GM21723 (cell line): ENCODE results near the gene PPFIBP2.
"Not testable (repeated sequence)": the region's sequence is repeated elsewhere in the genome, so short reads cannot be mapped to it uniquely, and the experiment has no call there.

Source experiments
- ATAC-seq: cut with Tn5 transposase; IDR thresholded peaks from one replicate; pipeline ENCODE4 v1.9.1; 2021; ENCODE audit warnings: mild to moderate bottlenecking, moderate library complexity; ENCODE audit not compliant: unreplicated experiment

PPFIBP2 gene

DNA sequence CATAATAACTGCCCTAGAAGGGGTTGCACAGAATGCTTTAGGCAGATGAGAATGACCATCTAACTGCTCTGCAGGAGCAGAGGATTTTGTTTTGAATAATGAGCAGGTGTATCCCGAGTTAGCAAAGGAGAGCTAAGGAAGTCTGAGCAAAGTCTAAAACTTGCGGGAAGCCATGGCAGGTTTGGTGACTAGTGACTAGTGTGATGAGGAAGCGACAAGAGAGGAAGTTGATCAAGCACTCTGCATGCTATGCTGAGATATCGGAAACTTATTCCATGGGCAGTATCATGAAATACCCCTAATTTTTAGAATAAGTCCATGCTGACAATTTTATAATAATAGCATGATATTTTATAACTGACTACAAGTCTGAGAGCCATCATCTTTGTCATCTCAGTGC is 15.6 kb upstream of the PPFIBP2 start:
- ATAC-seq = no peak

DNA sequence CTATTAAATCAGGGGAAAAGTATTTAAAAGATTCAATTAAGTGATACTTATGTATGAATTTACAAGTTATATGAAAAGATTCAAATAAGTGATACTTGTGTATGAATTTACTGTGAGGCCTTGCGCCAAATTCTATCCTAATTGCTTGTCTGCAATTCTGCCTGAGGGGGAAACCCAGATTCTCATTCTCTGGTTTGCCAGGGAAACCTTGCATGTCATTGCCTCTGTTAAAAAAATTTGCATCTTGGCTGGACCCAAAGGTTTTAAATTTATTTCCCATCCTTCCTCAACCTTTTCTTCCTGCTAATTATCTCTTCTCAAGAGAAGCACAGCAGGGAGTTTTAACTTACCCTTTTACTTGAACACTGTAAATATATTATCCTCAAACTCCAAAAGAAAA is 14.7 kb upstream of the PPFIBP2 start:
- ATAC-seq = no peak

DNA sequence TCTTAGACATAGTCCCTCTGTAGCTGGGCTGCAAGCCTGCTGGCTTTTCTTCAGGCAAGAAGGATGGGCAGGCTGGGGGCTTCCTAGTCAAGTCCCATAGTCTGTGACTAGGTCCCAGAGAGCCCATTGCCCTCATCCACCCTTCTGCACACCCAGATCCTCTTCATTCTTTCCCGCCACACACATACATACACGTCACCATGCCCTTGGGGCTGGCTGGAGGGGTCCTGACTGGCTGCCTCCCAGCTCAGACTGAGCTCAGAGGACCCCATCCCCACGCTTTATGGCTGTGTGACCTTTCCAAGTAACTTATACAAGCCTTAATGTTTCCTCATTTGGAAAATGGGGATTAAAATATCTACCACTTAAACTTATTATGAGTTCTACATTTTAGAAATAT is 13.5 kb upstream of the PPFIBP2 start:
- no peak for ATAC-seq

DNA sequence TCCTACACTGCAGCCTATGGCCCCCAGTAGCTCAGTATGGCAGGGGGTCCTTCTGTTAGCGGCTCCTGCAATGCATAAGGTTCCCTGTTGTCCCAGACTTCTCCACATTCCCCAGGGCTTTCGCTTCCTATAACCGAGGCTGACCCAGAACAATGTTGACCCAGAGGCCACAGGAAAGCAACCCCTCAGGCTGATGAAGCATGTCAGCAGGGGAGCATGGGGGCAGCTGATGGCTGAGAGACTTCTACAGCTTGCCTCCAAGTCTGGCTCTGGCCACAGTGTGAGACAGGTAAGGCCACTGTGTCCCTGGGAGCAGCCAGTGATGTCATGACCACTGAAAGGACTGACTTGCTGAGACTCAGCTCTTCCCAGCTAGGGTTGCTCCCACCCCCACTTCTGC is 12.5 kb upstream of the PPFIBP2 start:
- no peak for ATAC-seq

DNA sequence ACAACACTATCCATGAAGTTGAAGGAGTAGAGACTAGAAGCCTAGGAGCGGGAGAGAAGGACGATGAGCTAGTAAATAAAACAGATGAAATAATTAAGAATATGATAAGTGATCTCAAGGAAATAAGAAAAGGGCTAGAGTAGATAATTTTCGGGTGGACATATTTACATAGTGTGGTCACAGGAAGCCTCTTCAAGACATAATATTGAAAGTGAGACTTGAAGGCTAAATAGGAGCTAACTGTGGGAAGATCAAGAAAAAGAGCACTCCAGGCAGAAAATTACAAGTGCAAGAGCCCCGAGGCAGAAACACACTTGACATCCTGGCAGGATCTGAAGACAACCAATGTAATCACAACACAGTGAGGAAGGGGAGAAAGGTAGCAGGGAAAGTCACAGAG is 11.9 kb upstream of the PPFIBP2 start:
- ATAC-seq = peak; percentile 58

DNA sequence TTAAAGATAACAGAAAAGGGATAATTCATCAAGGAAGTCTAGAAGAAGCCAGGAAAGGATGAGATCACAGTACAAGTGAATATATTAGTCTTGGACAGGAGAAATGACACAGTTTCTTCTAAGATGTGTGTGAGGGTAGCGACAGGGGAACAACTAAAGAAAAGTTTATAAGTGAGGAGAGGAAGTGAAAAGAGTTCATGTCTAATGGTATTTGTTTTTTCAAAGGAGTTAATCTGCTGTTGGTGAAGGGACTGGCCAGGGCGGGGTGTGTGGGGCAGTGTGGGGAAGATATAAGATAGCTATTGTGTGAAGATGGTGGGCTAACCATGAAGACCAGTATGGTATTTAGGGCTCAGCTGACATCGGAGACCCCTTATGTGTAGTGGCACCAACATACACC is 7.6 kb upstream of the PPFIBP2 start:
- no peak for ATAC-seq

DNA sequence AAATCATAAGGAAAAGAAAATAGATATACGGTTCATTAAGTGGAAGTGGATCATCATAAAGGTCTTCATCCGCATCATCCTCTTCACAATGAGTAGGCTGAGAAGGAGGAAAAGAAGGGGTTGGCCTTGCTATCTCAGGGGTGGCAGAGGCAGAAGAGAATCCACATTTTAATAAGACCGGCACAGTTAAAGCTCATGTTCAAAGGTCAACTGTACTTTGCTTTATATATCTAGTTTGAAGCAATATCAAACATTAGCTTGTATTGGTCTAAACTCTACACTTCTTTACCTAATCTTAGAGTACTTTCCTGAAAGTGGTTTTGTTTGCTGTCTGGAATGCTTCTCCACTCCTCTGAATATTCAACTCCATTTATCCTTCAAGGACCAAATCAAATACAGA is 5.7 kb upstream of the PPFIBP2 start:
- ATAC-seq = no peak

DNA sequence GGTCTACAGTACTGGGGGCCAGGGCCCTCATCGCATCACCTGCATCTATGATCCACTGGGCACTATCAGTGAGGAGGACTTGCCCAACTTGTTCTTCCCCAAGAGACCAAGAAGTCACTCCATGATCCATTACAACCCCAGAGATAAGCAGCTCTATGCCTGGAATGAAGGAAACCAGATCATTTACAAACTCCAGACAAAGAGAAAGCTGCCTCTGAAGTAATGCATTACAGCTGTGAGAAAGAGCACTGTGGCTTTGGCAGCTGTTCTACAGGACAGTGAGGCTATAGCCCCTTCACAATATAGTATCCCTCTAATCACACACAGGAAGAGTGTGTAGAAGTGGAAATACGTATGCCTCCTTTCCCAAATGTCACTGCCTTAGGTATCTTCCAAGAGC is 3.8 kb upstream of the PPFIBP2 start:
- ATAC-seq = no peak

DNA sequence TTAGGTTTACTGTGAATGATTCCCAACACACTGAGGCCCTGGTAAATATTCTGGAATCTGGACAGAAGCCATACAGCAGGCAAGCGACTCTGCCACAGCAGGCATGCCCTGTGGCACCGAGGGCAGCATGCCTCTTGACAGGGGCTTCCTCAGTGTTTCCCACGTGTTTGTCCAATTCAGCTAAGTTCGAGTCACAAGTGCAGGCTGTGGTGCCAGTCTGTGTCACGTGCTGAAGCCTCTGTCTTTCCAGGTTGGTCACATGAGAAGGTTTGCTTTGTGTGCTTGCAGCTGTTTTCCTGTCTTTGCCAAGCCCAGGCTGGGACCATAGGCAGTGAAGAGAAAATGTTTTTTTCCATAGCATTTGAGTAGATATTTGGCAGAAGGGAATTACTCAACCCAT is 2.4 kb upstream of the PPFIBP2 start:
- ATAC-seq = no peak

DNA sequence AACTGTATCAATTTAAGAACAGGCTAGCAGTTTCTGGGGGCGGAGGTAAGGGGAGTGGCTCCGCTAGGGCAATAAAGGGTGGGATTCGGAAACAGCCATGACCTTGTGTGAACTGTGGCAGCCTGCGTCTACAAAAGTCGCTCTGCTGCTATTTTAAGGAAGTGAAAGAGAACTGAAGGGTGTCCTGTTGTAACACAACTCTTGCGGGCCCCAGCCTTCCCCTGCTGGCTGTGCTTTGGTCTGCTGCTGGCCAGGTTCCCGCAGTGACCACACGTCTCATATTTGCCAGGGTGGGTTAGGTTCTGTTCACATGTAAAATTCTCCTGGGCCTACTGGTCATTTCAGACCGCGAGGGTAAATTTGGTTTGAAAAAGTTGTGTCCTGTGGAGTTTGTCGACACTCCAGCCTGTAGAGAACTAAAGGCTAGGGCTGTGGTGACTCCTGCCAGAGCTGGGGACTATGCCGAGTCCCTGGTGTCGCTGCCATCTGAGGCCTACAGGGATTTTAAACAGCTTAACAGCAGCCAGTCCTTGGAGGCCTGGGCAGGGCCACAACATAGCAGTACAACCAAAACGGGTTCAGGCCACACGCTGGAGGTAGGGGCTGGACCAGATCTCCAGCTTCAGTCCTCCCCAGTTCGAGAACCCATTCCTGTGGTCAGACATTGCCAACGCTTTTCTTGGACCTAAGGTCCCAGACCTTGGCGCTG is 1.1 kb upstream of the PPFIBP2 start:
- peak; percentile 72 for ATAC-seq

DNA sequence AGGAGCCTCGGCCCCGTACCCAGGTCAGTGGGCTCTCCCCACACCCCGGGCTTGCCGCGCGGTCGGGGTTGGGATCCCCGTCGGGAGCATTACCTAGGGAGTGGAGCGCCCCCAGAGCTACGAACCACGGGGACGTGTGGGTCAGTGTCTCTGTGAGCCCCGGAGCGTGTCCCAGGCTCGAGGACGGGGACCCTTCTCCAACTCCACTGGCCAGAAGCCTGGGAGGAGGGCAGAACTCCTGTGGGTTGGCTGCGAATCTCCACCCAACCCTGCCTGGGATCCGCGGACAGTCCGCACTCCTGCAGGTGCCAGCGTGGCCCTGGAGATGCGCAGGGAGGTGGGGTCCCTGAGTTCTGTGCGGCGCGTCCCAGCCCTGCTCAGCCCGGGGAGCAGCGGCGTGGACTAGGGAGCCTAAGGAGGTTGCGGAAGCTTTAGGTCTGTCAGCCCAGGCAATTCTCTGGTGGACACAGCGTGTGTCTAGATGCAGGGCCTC is 346 bp downstream of the PPFIBP2 start:
- ATAC-seq = peak; percentile 16

DNA sequence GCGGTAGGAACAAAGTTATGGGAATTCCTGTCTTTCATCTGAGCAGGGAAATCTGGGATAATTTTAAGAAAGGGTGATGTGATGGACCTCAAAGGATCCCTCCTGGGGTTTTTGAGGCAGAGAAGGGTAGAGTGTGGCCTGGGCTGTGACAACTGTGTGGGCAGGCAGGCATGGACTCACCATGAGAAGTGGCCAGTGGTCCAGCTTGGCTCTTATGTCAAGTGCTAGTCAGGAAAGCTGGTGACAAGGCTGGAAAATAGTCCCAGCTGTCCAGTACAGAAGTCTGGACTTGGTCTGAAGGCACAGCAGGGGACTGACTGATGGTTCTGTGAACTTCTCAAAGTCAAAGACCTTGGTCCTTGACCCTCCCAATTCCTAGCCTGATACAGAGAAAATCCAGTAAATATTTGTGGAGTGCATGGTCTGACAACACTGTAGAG is 1.7 kb downstream of the PPFIBP2 start:
- no peak for ATAC-seq

DNA sequence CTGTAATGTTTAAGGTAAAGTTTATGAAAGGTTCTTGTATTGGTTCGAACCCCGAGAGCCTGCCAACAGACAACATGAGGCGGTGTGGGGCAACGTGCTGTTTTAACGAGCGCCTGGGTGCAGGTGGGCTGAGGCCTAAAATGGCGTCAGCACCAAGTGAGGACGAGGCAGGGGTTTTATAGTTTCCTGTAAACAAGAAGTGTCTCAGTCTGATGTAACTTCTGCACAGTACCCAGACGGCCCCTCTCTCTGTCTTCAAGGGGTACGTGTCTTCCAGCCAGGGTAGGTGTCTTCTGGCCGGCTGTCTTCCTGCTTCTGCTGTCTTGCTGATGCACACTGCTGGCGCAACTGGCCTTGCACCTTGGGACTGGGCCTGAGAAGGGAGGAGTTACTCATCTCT is 2.7 kb downstream of the PPFIBP2 start:
- no peak for ATAC-seq

DNA sequence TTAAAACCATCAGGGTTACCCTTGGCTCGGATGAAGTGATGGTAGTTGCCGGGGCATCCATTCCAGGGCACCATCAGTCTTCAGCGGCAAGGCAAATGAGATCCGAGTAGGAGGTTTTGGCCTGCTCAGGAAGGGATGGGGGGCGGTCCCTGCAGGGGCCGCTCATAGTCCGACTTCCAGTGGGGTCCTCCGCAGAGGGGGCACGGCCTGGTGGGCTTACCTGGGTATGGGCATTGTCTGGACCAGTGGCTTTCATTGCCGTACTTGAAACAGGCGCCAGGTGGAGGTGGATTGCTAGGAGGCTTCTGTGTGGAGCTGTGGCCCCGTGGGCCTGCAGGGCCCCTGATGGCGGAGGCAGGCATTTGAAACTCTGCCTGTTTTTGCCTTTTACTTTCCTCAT is 3.9 kb downstream of the PPFIBP2 start:
- ATAC-seq = not testable (repeated sequence)

DNA sequence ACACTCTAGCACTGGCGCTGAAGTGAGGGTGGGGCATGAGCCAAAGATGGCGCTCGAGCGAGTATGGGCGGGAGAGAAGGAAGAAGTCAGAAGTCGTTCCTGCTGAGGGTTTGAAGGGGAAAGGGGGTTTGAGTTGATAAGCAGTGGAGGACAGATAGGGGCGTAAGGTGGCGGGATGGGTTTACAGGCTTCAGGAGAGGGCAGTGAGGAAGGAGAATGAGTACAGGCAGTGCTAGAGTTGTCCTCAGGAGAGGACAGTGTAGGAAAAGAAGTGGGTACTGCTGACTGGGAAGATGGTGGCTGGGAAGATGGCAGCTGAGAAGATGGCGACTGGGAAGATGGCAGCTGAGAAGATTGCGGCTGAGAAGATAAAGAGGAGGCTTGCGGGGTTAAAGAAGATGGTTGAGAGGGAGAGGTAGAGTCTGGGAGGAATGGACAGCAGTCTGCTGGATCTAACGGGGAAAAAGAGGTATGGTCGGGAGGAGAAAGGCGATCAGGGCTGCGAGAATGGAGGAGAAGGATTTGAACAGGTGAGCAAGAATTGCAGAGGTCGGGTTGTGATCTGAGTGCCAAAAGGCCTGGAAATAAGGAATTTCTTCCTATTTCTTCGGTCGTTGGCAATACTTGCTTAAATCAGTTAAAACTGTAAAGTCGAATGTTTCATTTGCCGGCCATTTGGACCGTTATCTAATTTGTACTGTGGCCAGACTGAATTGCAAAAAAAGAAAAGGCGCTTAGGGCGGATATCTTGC is 5.2 kb downstream of the PPFIBP2 start:
- ATAC-seq = no peak

DNA sequence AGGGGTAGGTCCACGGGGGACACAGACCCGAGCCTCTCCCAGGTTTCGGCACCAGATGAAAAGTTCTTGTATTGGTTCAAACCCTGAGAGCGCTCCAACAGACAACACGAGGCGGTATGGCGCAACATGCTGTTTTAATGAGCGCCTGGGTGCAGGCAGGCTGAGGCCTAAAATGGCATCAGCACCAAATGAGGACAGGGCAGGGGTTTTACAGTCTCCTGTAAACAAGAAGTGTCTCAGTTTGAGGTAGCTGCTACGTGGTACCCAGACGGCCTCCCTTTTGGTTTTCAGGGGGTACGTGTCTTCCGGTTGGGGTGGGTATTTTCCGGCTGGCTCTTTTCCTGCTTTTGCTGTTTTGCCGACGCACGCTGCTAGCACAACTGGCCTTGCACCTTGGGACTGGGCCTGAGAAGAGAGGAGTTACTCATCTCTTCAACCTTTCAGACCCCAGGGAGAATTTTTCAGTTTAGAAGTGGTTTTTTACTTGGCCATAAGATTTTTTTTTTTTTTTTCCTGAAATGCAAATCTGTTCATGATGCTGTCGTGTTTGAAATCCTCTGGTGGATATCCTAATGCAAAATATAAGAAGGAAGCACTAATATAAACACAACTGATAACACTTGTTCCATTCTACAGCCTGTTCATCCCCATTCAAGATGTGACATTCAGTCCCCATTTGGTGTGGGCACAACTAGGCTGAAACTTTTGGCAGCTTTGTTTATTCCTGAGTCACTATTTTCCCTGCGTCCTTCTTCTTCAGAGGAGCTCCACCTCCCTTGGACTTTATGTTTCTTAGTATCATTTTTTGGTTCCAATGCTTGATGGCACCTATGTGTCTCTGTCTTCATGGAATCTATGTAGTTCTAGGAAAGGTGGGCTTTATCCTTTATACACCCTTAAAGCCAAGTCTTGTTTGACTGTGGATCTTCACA is 6.5 kb downstream of the PPFIBP2 start:
- peak; percentile 63 for ATAC-seq

DNA sequence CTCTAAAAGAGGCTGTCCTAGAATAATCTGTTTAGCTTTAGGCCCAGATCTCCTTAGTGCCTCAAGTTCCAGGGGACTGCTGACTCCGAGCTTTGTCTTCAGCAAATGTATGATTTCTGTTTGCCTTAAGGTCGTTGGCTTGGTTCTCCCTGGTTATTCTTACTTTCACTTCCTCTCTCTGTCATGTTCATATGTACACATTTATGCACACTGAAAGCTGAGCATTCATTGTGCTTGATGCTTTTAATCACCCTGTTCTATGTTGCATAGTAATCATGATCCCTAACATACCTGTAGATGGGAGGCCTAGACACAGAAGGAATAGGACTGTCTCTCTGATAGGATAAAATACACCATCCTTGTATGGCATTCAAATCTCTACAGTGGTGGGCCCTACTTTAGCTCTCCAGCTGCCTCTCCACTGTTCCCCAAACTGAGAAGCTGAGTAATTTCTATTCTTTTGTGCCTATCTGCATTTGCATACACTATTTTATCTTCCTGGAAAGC is 7.2 kb downstream of the PPFIBP2 start:
- peak; percentile 81 for ATAC-seq

DNA sequence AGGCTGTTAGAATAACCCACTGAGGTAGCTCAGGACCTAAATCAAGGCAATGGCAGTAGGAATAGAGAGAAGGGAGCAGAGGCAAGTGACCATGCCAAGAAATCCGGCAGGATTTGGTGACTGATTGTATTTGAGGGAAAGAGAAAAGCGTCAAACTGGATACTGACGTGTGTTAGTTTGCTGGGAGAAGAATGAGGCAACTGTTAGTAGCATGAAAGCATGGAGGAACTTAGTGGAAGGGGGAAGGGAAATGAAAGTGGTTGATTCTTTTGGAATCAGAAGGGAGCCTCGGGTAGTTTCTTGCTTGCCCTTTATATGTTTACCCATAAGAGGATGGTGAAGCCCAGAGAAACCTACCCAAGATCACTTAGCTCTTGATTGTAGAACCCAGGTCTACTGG is 8.3 kb downstream of the PPFIBP2 start:
- no peak for ATAC-seq

DNA sequence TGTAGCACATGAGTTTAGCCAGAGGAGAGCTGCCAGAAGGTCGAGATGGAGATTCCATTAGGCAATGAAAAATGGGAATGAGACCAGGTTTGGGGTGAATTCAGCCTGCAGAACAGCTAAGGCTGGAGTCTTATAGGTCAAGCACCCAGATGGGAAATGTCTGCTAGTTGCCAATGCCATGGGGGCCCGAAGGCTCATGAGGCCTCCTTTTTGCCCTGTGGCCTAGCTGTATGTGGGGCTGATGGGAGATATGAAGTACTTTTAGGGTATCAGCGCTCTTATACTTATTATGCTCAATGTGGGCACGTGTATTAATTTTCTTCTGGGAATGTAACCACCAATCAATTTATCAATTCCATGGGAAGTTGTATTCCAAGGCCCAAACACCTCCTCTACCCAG is 8.7 kb downstream of the PPFIBP2 start:
- no peak for ATAC-seq

DNA sequence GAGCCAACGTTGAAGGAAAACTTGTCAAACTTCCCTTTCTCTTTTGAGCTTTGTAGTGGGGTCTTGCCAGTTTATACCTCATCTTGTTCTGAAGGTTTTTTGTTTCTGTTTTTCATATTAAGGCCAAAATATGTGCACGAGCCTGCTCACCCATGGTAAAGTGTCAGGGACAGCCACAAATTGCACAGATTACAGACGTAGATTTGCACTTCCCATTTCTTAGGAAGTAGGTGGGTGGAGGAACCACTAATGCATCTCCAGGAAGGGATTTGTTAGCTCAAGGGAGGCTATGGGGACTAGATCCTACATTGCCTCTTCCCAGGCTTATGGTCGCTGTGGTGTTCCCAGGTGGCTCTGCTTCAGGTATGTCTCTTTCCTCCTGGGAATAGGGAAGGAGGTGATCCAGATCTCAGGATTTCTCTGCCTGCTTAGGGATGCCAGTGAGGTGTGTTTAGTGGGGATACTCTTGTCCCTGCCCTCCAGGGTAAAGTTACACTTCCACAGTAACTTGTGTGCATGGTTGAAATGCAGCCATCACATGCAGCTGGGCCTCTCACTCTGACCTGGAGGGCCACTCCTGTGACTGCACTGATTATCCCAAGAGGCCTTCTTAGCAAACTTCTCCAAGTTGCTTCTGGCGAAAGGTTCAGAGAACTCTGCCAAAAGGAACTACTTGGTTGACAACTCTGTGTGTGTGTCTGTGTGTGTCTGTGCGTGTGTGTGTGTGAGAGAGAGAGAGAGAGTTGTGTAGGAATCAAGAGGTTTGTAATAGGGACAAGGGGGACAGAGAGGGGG is 9.8 kb downstream of the PPFIBP2 start:
- no peak for ATAC-seq
